Endothelial cell (in vitro differentiated cells): Measurements from ENCODE around the gene CDC25B. TPM values are rescaled to one million over a fixed set of nuclear protein-coding genes. Genes with fewer than 3 reads are reported as not detected.

Source experiments
- DNase-seq: peaks from one replicate; pipeline ENCODE4 v3.0.0; 2021; ENCODE audit warnings: low spot score
- H3K27ac Mint-ChIP-seq: one replicate; pipeline ENCODE4 v1.8.0; 2021; ENCODE audit warnings: mixed read lengths, inconsistent platforms; ENCODE audit not compliant: unreplicated experiment
- H3K27me3 Mint-ChIP-seq: one replicate; pipeline ENCODE4 v1.8.0; 2021; ENCODE audit warnings: mild to moderate bottlenecking, moderate library complexity, mixed read lengths, inconsistent platforms; ENCODE audit not compliant: unreplicated experiment
- H3K36me3 Mint-ChIP-seq: one replicate; pipeline ENCODE4 v1.8.0; 2021; ENCODE audit warnings: mild to moderate bottlenecking, low read depth, mixed read lengths, inconsistent platforms; ENCODE audit not compliant: unreplicated experiment
- H3K4me1 Mint-ChIP-seq: one replicate; pipeline ENCODE4 v1.8.0; 2021; ENCODE audit warnings: mild to moderate bottlenecking, mixed read lengths, inconsistent platforms; ENCODE audit not compliant: unreplicated experiment
- H3K4me3 Mint-ChIP-seq: one replicate; pipeline ENCODE4 v1.8.0; 2021; ENCODE audit warnings: mild to moderate bottlenecking, mixed read lengths, inconsistent platforms; ENCODE audit not compliant: unreplicated experiment
- H3K9me3 Mint-ChIP-seq: one replicate; pipeline ENCODE4 v1.8.0; 2021; ENCODE audit warnings: mixed read lengths, inconsistent platforms; ENCODE audit not compliant: unreplicated experiment
- long read RNA-seq: library from polyadenylated mRNA; unstranded; transcript quantifications from one replicate; pipeline ENCODE4 v2.0.0, GENCODE V29; 2020; ENCODE audit not compliant: unreplicated experiment
- total RNA-seq: library from RNA; stranded (reverse); fragmentation: NEBNext Ultra II Directional; extraction: Animal tissue kit (Norgen Biotek cat#: 25700); gene quantifications from one replicate; pipeline ENCODE4 v1.2.1, GENCODE V29; 2021; ENCODE audit not compliant: unreplicated experiment
- TF ChIP-seq, protein P1 (sequence below): fragments of 200-600 bp; sonication (generic); IDR thresholded peaks from one replicate; pipeline ENCODE4 v1.5.0; 2021; ENCODE audit warnings: antibody characterized with exemption; ENCODE audit not compliant: unreplicated experiment

The CDC25B gene
- 10.4 TPM for total RNA-seq
- long read RNA-seq, partial matches to known transcripts, result 2 of 3 reads
- long read RNA-seq, other reads (novel, unspliced or antisense), result 0 of 3 reads

- Mint-ChIP-seq H3K36me3 (no peaks in the 10 kb centered on the region), H3K4me1 (peaks cover 13% of the 10 kb centered on the region), H3K27ac (no peak within 1 kb of the TSS), H3K27me3 (peaks cover 12% of the 10 kb centered on the region), H3K4me3 (peak within 1 kb of the TSS; percentile 87), H3K9me3 (no peaks in the 10 kb centered on the region)
- TF ChIP-seq, protein P1, sequence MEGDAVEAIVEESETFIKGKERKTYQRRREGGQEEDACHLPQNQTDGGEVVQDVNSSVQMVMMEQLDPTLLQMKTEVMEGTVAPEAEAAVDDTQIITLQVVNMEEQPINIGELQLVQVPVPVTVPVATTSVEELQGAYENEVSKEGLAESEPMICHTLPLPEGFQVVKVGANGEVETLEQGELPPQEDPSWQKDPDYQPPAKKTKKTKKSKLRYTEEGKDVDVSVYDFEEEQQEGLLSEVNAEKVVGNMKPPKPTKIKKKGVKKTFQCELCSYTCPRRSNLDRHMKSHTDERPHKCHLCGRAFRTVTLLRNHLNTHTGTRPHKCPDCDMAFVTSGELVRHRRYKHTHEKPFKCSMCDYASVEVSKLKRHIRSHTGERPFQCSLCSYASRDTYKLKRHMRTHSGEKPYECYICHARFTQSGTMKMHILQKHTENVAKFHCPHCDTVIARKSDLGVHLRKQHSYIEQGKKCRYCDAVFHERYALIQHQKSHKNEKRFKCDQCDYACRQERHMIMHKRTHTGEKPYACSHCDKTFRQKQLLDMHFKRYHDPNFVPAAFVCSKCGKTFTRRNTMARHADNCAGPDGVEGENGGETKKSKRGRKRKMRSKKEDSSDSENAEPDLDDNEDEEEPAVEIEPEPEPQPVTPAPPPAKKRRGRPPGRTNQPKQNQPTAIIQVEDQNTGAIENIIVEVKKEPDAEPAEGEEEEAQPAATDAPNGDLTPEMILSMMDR, result peak; percentile 40
- peak; percentile 81 for DNase-seq
These were observed at the start of gene CDC25B for GRCh38 chr20:3795511-3796468. Gene CDC25B, plus strand, starts transcription at chr20:3796310. Its CDS starts 222 bp downstream, at chr20:3796532.

GRCh38 chr20:3747471-3747870 lies 48.6 kb upstream of the CDC25B start:
- no peak for DNase-seq
- Mint-ChIP-seq H3K9me3 (no peaks in the 10 kb centered on the region), H3K27me3 (peaks cover 18% of the 10 kb centered on the region), H3K36me3 (peaks cover 11% of the 10 kb centered on the region), H3K4me3 (no peak overlapping the region), H3K27ac (no peak overlapping the region), H3K4me1 (peaks cover 11% of the 10 kb centered on the region)
- TF ChIP-seq, protein P1, result no peak

GRCh38 chr20:3748073-3748472 lies 48.0 kb upstream of the CDC25B start:
- DNase-seq, result no peak
- TF ChIP-seq, protein P1, result no peak
- no peak overlapping the region for H3K27ac Mint-ChIP-seq
- H3K27me3 Mint-ChIP-seq, result peaks cover 20% of the 10 kb centered on the region
- peaks cover 14% of the 10 kb centered on the region for H3K36me3 Mint-ChIP-seq
- peaks cover 13% of the 10 kb centered on the region for H3K4me1 Mint-ChIP-seq
- H3K4me3 Mint-ChIP-seq, result no peak overlapping the region
- H3K9me3 Mint-ChIP-seq, result no peaks in the 10 kb centered on the region

- TF ChIP-seq, protein P1, result no peak
- H3K27ac Mint-ChIP-seq, result no peak overlapping the region
- H3K9me3 Mint-ChIP-seq, result no peaks in the 10 kb centered on the region
- DNase-seq, result no peak
- H3K4me3 Mint-ChIP-seq, result no peak overlapping the region
- peaks cover 16% of the 10 kb centered on the region for H3K36me3 Mint-ChIP-seq
- peaks cover 9% of the 10 kb centered on the region for H3K4me1 Mint-ChIP-seq
- peaks cover 20% of the 10 kb centered on the region for H3K27me3 Mint-ChIP-seq
These were observed 46.9 kb upstream of the CDC25B start for GRCh38 chr20:3749087-3749688.
